PC-3 (cell line): ENCODE measurements around the gene CELF2.

Experiments used
- EZH2 ChIP-seq: fragments of 300-600 bp; sonication (generic); IDR thresholded peaks from one replicate; pipeline ENCODE4 v1.6.1; 2017; ENCODE audit warnings: antibody characterized with exemption, mild to moderate bottlenecking, low read length; ENCODE audit not compliant: unreplicated experiment
- TF ChIP-seq, protein P1 (sequence below): fragments of 300-600 bp; sonication (generic); conservative IDR thresholded peaks from 2 replicates; pipeline ENCODE4 v1.5.1; 2017; ENCODE audit warnings: antibody characterized with exemption, low read depth, mild to moderate bottlenecking, low read length

DNA sequence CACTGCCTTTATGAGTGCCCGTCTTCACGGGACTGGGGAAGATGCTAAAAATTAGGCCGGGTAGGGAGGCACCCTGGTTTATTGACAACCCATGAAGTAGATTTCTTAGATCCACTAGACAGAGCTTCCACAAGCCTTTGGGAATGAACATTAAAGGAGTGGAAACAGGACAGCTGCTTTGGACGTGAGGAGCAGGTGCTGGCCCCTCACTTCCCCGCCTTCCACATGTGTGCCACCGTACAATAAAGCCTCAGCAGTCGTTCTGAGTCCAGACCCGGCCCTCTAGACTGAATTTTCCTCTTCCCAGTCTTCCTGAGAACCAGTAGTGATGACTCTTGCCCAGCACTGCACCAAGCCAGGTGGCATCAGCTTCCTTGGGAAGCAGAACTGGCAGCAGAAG is 282.4 kb downstream of the CELF2 start:
- TF ChIP-seq, protein P1, sequence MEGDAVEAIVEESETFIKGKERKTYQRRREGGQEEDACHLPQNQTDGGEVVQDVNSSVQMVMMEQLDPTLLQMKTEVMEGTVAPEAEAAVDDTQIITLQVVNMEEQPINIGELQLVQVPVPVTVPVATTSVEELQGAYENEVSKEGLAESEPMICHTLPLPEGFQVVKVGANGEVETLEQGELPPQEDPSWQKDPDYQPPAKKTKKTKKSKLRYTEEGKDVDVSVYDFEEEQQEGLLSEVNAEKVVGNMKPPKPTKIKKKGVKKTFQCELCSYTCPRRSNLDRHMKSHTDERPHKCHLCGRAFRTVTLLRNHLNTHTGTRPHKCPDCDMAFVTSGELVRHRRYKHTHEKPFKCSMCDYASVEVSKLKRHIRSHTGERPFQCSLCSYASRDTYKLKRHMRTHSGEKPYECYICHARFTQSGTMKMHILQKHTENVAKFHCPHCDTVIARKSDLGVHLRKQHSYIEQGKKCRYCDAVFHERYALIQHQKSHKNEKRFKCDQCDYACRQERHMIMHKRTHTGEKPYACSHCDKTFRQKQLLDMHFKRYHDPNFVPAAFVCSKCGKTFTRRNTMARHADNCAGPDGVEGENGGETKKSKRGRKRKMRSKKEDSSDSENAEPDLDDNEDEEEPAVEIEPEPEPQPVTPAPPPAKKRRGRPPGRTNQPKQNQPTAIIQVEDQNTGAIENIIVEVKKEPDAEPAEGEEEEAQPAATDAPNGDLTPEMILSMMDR = no peak
- TF ChIP-seq EZH2 = no peak
